Mesenteric fat pad (tissue), 1 donor: ENCODE measurements around the gene DMD. TPM values are rescaled to one million over a fixed set of nuclear protein-coding genes. Genes with fewer than 3 reads are reported as not detected.

Experiments used
- DNase-seq: peaks from one replicate; pipeline ENCODE4 v3.0.0-alpha.2; 2020; ENCODE audit warnings: low spot score
- total RNA-seq: library from RNA; stranded (reverse); fragmentation: NEBNext Ultra II Directional; extraction: Animal tissue kit (Norgen Biotek cat#: 25700); gene quantifications from one replicate; pipeline ENCODE4 v1.2.1, GENCODE V29; 2021
- donor health status: DM: yes; HTN: yes; CAD: no.

Gene DMD
- total RNA-seq, 1 donor from 2014 or later, result 45.5 TPM

DNA sequence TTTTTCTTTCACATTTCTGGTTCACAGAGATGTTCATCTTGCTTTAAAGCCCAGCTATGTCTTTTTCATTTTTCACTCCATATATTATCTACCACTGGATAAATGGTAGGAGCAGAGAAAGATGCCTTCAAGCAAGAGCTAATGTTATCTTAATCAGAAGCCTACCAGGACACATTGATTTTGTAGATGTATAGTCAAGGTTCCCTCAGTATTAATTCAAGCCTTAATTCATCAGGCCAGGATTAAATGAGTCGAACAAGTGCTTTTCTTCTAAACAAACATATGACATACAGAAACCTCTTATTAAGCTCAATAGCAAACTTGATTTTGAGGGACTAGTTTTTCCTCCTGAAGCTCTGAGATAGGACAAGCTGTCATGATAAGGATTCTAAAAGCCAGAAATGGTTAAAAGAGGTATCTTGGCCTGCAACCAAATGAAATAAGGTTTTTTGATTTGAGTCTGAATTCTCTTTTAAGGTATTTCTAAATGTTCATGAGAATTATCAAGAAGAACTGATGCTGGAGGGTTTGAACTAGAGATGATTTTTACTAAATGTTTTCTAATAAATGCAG lies 2057.8 kb downstream of the DMD start:
- no peak for DNase-seq

DNA sequence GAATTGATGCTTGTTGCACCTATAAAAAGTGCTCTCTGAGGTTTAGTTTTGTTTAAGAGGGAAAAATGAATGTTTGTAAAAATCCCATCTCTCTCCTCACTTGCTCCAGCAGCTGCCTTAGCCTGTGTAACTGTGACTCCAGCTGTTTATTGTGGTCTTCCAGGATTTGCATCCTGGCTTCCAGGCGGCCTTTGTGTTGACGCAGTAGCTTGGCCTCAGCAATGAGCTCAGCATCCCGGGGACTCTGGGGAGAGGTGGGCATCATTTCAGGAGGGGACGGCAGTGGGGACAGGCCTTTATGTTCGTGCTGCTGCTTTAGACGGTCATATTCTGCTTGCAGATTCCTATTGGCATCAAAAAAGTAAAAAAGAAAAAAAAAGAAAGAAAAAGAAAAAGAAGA lies 2064.2 kb downstream of the DMD start:
- no peak for DNase-seq

DNA sequence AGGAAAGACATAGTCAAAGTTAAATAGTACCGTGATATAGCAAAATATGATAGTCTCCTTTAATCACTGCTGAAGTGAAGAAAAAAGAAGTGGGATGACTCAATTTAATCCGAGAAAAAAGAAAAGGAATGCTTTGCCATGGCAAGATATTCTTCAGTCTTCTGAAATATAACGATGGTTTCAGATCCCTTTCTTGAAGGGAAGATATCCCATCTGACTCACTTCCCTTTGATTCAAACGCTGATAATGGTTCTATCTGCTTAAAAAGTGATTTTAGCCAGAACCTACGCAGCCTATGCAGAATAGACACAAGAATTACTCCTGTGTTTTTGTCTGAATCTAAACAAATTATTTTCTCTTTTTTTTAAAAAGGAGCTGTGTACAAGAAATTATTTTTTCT lies 2071.4 kb downstream of the DMD start:
- no peak for DNase-seq

DNA sequence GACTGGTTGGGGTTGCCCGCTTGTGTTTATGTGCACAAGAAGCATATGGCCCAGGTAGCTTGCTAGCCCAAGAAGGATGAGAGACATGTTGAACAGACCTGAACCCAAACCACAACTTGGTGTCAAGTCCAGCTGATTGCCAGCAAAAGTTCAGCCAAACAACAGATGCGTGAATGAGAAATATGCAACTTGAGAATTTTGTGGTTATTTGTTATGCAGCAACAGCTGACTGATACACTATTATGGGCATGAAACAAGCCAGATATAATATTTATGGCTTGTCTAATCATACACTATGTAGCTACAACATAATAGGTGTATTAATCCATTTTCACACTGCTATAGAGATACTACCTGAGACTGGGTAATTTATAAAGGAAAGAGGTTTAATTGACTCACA lies 2073.2 kb downstream of the DMD start:
- DNase-seq, result no peak

DNA sequence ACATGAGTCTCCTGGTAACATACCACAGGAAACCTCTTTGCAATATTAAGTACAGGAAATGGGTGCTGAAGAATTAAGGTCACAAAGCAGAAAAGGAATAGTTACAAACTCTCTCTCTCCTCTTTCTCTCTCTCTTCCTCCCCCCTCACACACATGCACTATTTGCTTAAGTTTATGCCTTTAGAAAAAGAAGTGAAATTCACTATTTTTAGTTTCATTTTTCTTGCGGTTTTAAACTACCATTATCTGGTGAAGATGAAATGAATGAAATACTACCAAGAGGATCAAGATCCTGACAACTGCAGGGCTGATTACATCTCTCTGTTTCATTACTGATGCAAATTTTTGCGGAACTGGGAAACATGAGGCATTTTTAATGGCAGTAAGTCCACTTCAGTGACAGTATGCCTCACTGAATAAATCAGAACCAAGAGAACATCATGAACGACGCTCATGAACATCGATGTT lies 2075.2 kb downstream of the DMD start:
- no peak for DNase-seq

- no peak for DNase-seq
Observed at GRCh38 chrX:31132821-31133241, 2078.5 kb downstream of the DMD start.

GRCh38 chrX:31130457-31131220 lies 2080.7 kb downstream of the DMD start:
- no peak for DNase-seq

GRCh38 chrX:31128855-31129254 lies 2082.5 kb downstream of the DMD start:
- no peak for DNase-seq

- DNase-seq, result no peak
Observed at GRCh38 chrX:31127716-31128115, 2083.6 kb downstream of the DMD start.

GRCh38 chrX:31126205-31126604 lies 2085.1 kb downstream of the DMD start:
- DNase-seq, result no peak

DNA sequence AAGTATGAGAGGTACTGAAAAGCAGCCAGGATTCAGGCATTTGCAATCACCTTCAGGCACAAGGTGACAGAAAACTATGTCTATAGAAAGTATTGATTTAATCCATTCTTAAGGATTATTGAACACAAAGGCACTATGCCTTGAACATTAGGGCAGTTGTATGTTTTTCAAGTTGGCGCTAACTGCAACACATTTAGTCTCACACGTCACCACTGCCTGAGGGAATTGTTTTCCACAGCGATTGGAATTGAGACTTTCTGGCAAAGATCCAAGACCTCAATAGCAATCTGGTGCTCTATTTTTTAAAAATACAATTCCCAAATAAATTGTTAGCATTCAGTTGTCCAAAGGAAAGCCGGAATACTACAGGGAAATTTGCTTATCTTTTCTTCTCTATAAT lies 2086.8 kb downstream of the DMD start:
- DNase-seq, result no peak

DNA sequence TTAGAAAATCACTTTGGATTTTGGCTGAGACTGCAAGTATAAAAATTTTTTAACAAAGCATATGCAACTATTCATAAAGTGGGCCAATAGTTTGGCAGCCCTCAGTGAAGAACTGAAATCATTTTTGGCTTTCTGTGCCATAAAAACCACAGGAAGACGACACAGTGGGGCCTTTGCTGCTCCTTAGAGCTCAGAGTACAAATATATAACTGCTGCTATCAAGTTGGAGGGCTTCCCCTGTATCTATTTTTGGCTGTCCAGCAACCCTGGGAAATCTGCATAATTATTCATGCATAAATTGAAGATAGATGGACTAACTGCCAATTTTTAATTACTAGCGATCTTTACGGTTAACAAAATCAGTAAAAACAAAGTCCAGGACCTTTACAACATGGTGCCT lies 2088.0 kb downstream of the DMD start:
- no peak for DNase-seq

DNA sequence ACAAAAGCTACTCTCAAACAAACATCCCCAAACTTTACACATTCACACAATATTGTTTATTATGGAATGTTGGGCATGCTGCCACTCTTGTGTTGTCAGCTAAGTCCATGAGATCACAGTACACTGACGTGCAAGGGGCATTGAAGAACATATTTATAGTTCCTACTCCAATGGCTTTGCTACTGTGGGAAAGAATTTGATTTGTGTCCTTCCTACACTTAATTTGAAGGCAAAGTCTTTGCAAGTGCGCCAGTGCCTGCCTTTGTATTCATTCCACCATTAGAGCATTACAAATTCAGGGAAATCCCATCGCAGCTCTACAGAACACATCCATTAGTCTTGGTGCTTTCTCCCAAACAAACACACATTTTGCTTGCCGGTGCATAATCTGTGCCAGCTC lies 2094.1 kb downstream of the DMD start:
- DNase-seq, result no peak

- no peak for DNase-seq
Observed at GRCh38 chrX:31115398-31115797, 2096.0 kb downstream of the DMD start.

DNA sequence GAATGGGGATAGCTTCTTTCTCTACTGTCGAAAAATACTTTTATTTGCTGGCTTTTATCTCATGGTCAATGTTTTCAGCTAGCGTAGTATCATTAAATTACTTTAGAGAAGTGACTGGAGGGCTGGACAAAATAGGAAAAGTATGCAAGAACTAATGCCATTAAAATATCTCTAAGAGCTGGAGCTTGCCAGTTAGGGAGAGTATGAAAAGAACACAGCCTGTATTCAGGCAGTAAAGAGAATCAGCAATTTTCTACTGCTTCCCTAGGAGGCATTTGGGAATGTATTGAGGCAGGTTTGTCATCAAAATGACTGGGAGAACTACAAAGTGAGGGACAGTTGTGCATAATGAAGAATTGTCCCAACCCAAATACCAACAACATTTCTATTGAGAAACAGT lies 2096.5 kb downstream of the DMD start:
- DNase-seq, result no peak

DNA sequence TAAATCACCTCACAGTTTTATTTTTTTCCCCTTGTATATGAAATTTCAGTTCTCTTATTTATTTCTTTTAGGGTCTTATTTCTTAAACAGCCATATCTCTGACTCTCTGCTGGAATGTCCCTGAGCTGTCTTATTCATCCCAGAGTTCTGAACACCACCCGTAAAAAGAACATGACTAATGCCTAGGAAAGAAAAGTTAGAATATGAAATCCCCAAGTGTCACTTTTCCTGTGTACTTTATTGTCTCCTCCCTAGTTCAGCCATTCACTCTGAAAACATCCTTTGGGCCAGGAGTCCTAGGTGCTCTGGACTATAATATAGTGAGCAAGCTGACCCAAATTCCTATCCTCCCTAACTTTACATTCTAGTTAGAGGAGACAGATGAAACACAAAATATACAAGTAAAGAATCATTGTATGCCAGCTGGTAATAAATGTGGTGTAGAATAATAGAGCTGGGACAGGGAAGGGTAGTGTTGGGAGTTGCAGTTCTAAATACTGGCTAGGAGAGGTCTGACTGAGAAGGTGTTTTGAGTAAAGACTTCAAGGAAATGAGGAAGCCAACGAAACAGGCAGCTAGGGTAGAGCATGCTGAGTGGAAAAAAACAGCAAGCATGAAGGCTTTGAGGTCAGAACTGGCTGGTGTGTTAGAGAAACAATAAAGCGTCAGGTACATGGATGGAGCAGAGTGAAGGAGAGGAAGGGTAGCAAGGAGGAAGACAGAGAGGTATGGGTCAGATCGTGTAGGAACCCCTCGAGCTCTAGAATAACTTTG lies 2098.9 kb downstream of the DMD start:
- no peak for DNase-seq

GRCh38 chrX:31110657-31111056 lies 2100.7 kb downstream of the DMD start:
- no peak for DNase-seq

GRCh38 chrX:31099536-31100090 lies 2111.7 kb downstream of the DMD start:
- DNase-seq, result no peak

DNA sequence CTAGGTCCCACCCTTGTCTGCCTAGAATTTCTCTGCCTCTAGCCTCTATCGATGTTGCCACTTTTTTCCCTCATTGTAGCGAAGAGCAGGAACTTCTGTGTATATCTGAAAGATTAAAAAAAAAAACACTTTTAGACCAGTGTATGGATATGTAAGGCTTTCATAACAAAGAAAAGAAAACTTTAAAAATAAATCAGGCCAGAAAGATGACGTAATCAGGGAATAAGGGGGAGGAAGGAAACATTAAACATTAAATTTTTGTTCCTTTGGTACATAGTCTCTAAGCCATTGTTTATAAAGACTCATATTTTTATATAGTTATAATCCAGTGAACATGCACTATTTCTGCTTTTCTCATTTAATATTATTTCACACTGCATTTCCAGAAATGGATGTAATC lies 2113.3 kb downstream of the DMD start:
- DNase-seq, result no peak

- no peak for DNase-seq
Observed at GRCh38 chrX:31093639-31093975, 2117.7 kb downstream of the DMD start.

DNA sequence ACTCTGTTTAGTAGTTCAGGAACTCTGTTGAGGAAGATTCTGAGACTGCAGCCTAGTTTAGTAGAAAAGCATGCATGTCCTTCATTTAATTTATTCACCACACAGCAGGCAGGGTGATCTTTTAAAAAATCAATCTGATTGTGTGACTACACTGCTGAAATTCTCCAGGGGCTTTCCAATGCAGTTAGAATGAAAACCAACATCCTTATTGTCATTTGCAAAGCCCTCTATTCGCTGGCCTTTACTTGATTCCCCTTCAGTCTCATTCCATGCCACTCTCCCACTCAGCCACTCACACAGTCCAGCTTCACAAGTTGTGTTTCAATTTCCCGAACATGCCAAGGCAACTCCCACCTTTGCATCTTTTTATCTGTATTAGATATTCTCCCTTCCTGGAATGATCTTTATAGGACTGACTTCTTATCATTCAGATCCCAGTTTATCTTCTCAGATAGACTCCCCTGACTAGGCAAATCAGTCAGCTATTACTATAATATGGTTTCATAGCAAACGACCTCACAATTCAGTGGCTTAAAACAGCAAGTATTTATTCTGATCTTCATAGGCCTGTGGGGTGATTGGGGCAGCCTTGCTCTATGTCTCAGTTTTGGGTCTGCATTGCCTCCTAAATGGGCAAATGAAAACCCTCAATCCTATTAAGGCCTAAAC lies 2118.2 kb downstream of the DMD start:
- no peak for DNase-seq

DNA sequence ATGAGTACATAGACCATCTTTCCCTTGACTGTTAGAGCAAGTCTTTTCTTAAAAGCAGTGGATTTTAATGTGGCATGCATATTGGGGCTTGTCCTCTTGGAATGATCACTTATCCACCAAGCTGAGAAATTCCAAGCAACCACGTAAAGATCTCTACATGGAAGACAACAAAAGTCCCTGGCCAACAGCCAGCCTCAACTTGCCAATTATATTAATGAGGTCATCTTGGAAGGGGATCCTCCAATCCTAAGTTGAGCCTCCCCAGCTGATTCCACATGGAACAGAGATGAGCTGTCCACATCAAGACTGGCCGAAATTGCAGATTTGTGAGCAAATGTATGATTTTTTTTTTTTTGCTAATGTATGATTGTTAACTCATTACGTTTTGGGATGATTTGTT lies 2118.9 kb downstream of the DMD start:
- no peak for DNase-seq
